Parathyroid adenoma (tissue), 2 donors: ENCODE data around the gene CIDEB.

ENCODE experiments used
- H2AFZ ChIP-seq: fragments of 300-600 bp; sonication (generic); one replicate; pipeline ENCODE4 v1.7.0; 2017; ENCODE audit warnings: antibody characterized with exemption, mild to moderate bottlenecking
- H3K27ac ChIP-seq: fragments of 300-600 bp; sonication (generic); one replicate; pipeline ENCODE4 v1.7.0; 2017
- H3K27me3 ChIP-seq: fragments of 300-600 bp; sonication (generic); one replicate; pipeline ENCODE4 v1.7.0; 2017; ENCODE audit warnings: low read length; ENCODE audit not compliant: control insufficient read depth, insufficient read depth
- H3K36me3 ChIP-seq: fragments of 300-600 bp; sonication (generic); one replicate; pipeline ENCODE4 v1.7.0; 2017; ENCODE audit warnings: low read length; ENCODE audit not compliant: control insufficient read depth, insufficient read depth
- H3K4me1 ChIP-seq: fragments of 300-600 bp; sonication (generic); one replicate; pipeline ENCODE4 v1.7.0; 2017; ENCODE audit warnings: control low read depth
- H3K4me2 ChIP-seq: fragments of 300-600 bp; sonication (generic); one replicate; pipeline ENCODE4 v1.7.0; 2017; ENCODE audit warnings: low read length
- H3K4me3 ChIP-seq: fragments of 300-600 bp; sonication (generic); one replicate; pipeline ENCODE4 v1.7.0; 2017; ENCODE audit warnings: low read depth, low read length
- H3K79me2 ChIP-seq: fragments of 300-600 bp; sonication (generic); one replicate; pipeline ENCODE4 v1.7.0; 2017; ENCODE audit warnings: control low read depth
- H3K9ac ChIP-seq: fragments of 300-600 bp; sonication (generic); one replicate; pipeline ENCODE4 v1.7.0; 2017; ENCODE audit warnings: mild to moderate bottlenecking
- H3K9me3 ChIP-seq: fragments of 300-600 bp; sonication (generic); one replicate; pipeline ENCODE4 v1.7.0; 2017; ENCODE audit warnings: low read length; ENCODE audit not compliant: control insufficient read depth
- TF ChIP-seq, protein P1 (sequence below): fragments of 300-600 bp; sonication (generic); IDR thresholded peaks from one replicate; pipeline ENCODE4 v1.7.0; 2017; ENCODE audit warnings: antibody characterized with exemption, mild to moderate bottlenecking
- donor health status: primary hyperparathyroidism.

CIDEB gene

DNA sequence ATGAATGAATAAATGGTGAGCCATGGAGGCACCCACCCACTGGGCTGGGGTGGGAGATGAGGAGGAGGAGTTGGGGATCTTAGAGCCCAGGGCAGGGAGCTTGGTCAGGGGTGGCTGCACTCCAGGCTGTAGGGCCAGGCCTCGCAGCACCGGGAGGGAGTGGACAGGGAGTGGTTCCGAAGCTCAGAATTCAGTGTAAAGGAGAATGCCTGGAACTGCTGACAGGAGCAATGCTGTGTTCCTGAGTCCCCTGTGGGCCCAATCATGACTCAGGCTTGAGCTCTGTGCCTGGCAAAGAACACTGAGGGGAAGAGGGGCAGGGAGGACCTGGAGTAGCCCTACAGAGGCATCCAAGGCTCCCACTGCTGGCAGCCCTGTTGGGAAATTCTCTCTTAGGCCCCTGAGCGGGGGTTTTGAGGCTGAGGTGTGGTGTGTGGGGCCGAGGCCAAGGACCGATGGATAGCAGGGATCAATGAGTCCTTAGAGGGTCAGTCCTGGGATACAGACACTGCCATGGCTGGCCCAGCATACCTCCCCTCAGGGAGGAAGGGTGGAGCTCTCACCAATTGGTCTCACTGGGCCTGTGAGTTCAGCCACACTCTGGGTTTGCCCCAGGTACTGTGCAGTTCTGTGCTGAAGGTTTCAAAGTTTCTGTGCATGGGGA is 26.8 kb downstream of the CIDEB start:
- no peak overlapping the region for H3K4me2 ChIP-seq
- TF ChIP-seq, protein P1, sequence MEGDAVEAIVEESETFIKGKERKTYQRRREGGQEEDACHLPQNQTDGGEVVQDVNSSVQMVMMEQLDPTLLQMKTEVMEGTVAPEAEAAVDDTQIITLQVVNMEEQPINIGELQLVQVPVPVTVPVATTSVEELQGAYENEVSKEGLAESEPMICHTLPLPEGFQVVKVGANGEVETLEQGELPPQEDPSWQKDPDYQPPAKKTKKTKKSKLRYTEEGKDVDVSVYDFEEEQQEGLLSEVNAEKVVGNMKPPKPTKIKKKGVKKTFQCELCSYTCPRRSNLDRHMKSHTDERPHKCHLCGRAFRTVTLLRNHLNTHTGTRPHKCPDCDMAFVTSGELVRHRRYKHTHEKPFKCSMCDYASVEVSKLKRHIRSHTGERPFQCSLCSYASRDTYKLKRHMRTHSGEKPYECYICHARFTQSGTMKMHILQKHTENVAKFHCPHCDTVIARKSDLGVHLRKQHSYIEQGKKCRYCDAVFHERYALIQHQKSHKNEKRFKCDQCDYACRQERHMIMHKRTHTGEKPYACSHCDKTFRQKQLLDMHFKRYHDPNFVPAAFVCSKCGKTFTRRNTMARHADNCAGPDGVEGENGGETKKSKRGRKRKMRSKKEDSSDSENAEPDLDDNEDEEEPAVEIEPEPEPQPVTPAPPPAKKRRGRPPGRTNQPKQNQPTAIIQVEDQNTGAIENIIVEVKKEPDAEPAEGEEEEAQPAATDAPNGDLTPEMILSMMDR: no peak
- H3K9me3 ChIP-seq: no peaks in the 10 kb centered on the region
- no peaks in the 10 kb centered on the region for H3K36me3 ChIP-seq
- no peak overlapping the region for H2AFZ ChIP-seq
- no peak overlapping the region for H3K27ac ChIP-seq
- H3K27me3 ChIP-seq: no peaks in the 10 kb centered on the region
- H3K9ac ChIP-seq: no peak overlapping the region
- no peak overlapping the region for H3K4me3 ChIP-seq
- no peaks in the 10 kb centered on the region for H3K79me2 ChIP-seq
- no peaks in the 10 kb centered on the region for H3K4me1 ChIP-seq

- Histone ChIP-seq H3K4me1 (no peaks in the 10 kb centered on the region), H2AFZ (no peak overlapping the region), H3K4me3 (no peak overlapping the region), H3K9me3 (no peaks in the 10 kb centered on the region), H3K27ac (no peak overlapping the region), H3K9ac (no peak overlapping the region), H3K27me3 (no peaks in the 10 kb centered on the region), H3K4me2 (no peak overlapping the region), H3K79me2 (peaks cover 8% of the 10 kb centered on the region), H3K36me3 (no peaks in the 10 kb centered on the region)
- TF ChIP-seq, protein P1: no peak
Observed at GRCh38 chr14:24279301-24280186, 28.2 kb downstream of the CIDEB start.

GRCh38 chr14:24278424-24278823 is 29.4 kb downstream of the CIDEB start:
- H3K27ac ChIP-seq: no peak overlapping the region
- H3K9ac ChIP-seq: no peak overlapping the region
- peaks cover 8% of the 10 kb centered on the region for H3K79me2 ChIP-seq
- no peaks in the 10 kb centered on the region for H3K9me3 ChIP-seq
- H3K4me2 ChIP-seq: no peak overlapping the region
- H3K27me3 ChIP-seq: no peaks in the 10 kb centered on the region
- no peaks in the 10 kb centered on the region for H3K4me1 ChIP-seq
- H2AFZ ChIP-seq: no peak overlapping the region
- H3K4me3 ChIP-seq: no peak overlapping the region
- TF ChIP-seq, protein P1: no peak
- H3K36me3 ChIP-seq: no peaks in the 10 kb centered on the region

- Histone ChIP-seq H3K79me2 (peaks cover 8% of the 10 kb centered on the region), H3K36me3 (no peaks in the 10 kb centered on the region), H3K4me1 (no peaks in the 10 kb centered on the region), H3K4me2 (no peak overlapping the region), H3K27me3 (no peaks in the 10 kb centered on the region), H3K4me3 (no peak overlapping the region), H3K27ac (no peak overlapping the region), H3K9ac (no peak overlapping the region), H2AFZ (no peak overlapping the region), H3K9me3 (no peaks in the 10 kb centered on the region)
- TF ChIP-seq, protein P1: no peak
Observed at GRCh38 chr14:24277606-24278321, 30.0 kb downstream of the CIDEB start.
